GM18505 (cell line): Measurements from ENCODE around the gene NXPE3.
"Not testable (repeated sequence)": the region's sequence is repeated elsewhere in the genome, so short reads cannot be mapped to it uniquely, and the experiment has no call there.

Experiments
- ATAC-seq: cut with Tn5 transposase; IDR thresholded peaks from one replicate; pipeline ENCODE4 v1.9.1; 2021; ENCODE audit not compliant: unreplicated experiment
- POLR2A ChIP-seq: IDR thresholded peaks from 4 replicates; pipeline ENCODE4 v1.6.1; 2011; ENCODE audit warnings: borderline replicate concordance; ENCODE audit not compliant: insufficient read depth, insufficient read length; ENCODE audit errors: extremely low read depth

Gene NXPE3

GRCh38 chr3:101779047-101779821, at the start of gene NXPE3:
Gene NXPE3, plus strand, starts transcription at chr3:101779211. Its CDS starts 6,386 bp downstream, at chr3:101785597.
- TF ChIP-seq POLR2A: peak; percentile 57
- peak; percentile 97 for ATAC-seq

GRCh38 chr3:101729586-101729985, 49.4 kb upstream of the NXPE3 start:
- no peak for ATAC-seq
- no peak for TF ChIP-seq POLR2A

GRCh38 chr3:101730839-101731238, 48.2 kb upstream of the NXPE3 start:
- ATAC-seq: no peak
- TF ChIP-seq POLR2A: no peak

GRCh38 chr3:101732240-101732641, 46.8 kb upstream of the NXPE3 start:
- TF ChIP-seq POLR2A: no peak
- no peak for ATAC-seq

- TF ChIP-seq POLR2A: no peak
- no peak for ATAC-seq
Measured at GRCh38 chr3:101735833-101736232, 43.2 kb upstream of the NXPE3 start.

- not testable (repeated sequence) for ATAC-seq
Measured at GRCh38 chr3:101741914-101742313, 37.1 kb upstream of the NXPE3 start.

GRCh38 chr3:101744811-101745210, 34.2 kb upstream of the NXPE3 start:
- no peak for ATAC-seq
- TF ChIP-seq POLR2A: no peak

GRCh38 chr3:101745934-101746333, 33.1 kb upstream of the NXPE3 start:
- not testable (repeated sequence) for ATAC-seq

GRCh38 chr3:101753386-101754113, 25.5 kb upstream of the NXPE3 start:
- not testable (repeated sequence) for ATAC-seq

- TF ChIP-seq POLR2A: no peak
- ATAC-seq: no peak
Measured at GRCh38 chr3:101758224-101758623, 20.8 kb upstream of the NXPE3 start.

- TF ChIP-seq POLR2A: no peak
- no peak for ATAC-seq
Measured at GRCh38 chr3:101762041-101762646, 16.9 kb upstream of the NXPE3 start.

GRCh38 chr3:101777745-101778281, 1.2 kb upstream of the NXPE3 start:
- not testable (repeated sequence) for ATAC-seq

- no peak for TF ChIP-seq POLR2A
- ATAC-seq: no peak
Measured at GRCh38 chr3:101778385-101779046, 495 bp upstream of the NXPE3 start.
